Astrocyte (in vitro differentiated cells and primary cell): Measurements from ENCODE around the gene FGGY. TPM values are rescaled to one million over a fixed set of nuclear protein-coding genes. Genes with fewer than 3 reads are reported as not detected.

ENCODE experiments used
- DNase-seq: peaks from one replicate; pipeline ENCODE4 v3.0.0-alpha.2; 2010; ENCODE audit warnings: low read depth
- FAIRE-seq: peaks from 2 replicates; lab custom pipeline; 2011; peaks lifted over from hg19 to GRCh38; lab: Jason Lieb, UNC
- H2AFZ ChIP-seq: 2 replicates; pipeline ENCODE4 v1.6.0; 2012; ENCODE audit warnings: low read depth, low read length, inconsistent platforms
- H3K27ac ChIP-seq: 2 replicates; pipeline ENCODE4 v1.5.1; 2011; ENCODE audit warnings: low read depth, low read length, inconsistent platforms
- H3K27me3 ChIP-seq: 2 replicates; pipeline ENCODE4 v1.6.0; 2011; ENCODE audit warnings: low read length, inconsistent platforms; ENCODE audit not compliant: insufficient read depth
- H3K36me3 ChIP-seq: 2 replicates; pipeline ENCODE4 v1.5.1; 2011; ENCODE audit warnings: low read length, inconsistent platforms; ENCODE audit not compliant: insufficient read depth
- H3K4me1 ChIP-seq: 2 replicates; pipeline ENCODE4 v1.5.1; 2011; ENCODE audit warnings: low read length, inconsistent platforms; ENCODE audit not compliant: insufficient read depth
- H3K4me2 ChIP-seq: 2 replicates; pipeline ENCODE4 v1.6.0; 2012; ENCODE audit warnings: low read length, inconsistent platforms
- H3K4me3 ChIP-seq: 2 replicates; pipeline ENCODE4 v1.5.1; 2011; ENCODE audit warnings: low read depth, mild to moderate bottlenecking, low read length, inconsistent platforms; ENCODE audit not compliant: insufficient read depth
- H3K79me2 ChIP-seq: 2 replicates; pipeline ENCODE4 v1.6.0; 2012; ENCODE audit warnings: mild to moderate bottlenecking, low read length, inconsistent platforms; ENCODE audit not compliant: insufficient read depth
- H3K9ac ChIP-seq: 2 replicates; pipeline ENCODE4 v1.6.0; 2012; ENCODE audit warnings: mild to moderate bottlenecking, low read length, inconsistent platforms
- H3K9me3 ChIP-seq: 2 replicates; pipeline ENCODE4 v1.5.1; 2012; ENCODE audit warnings: low read depth, mild to moderate bottlenecking, low read length, inconsistent platforms; ENCODE audit not compliant: insufficient read depth
- H4K20me1 ChIP-seq: 2 replicates; pipeline ENCODE4 v1.6.0; 2012; ENCODE audit warnings: low read length, inconsistent platforms; ENCODE audit not compliant: insufficient read depth
- H3K27ac Mint-ChIP-seq: one replicate; pipeline ENCODE4 v1.8.0; 2021; ENCODE audit warnings: mild to moderate bottlenecking, mixed read lengths; ENCODE audit not compliant: unreplicated experiment
- H3K27me3 Mint-ChIP-seq: one replicate; pipeline ENCODE4 v1.8.0; 2021; ENCODE audit warnings: low read depth, mixed read lengths; ENCODE audit not compliant: unreplicated experiment
- H3K36me3 Mint-ChIP-seq: one replicate; pipeline ENCODE4 v1.8.0; 2021; ENCODE audit warnings: low read depth, mixed read lengths; ENCODE audit not compliant: unreplicated experiment
- H3K4me1 Mint-ChIP-seq: one replicate; pipeline ENCODE4 v1.8.0; 2021; ENCODE audit warnings: low read depth, mixed read lengths; ENCODE audit not compliant: unreplicated experiment
- H3K4me3 Mint-ChIP-seq: one replicate; pipeline ENCODE4 v1.8.0; 2021; ENCODE audit warnings: mild to moderate bottlenecking, moderate library complexity, mixed read lengths; ENCODE audit not compliant: unreplicated experiment
- H3K9me3 Mint-ChIP-seq: one replicate; pipeline ENCODE4 v1.8.0; 2021; ENCODE audit warnings: mild to moderate bottlenecking, mixed read lengths; ENCODE audit not compliant: unreplicated experiment
- CTCF ChIP-seq: IDR thresholded peaks from 2 replicates; pipeline ENCODE4 v1.5.1; 2011; ENCODE audit warnings: low read depth, mild to moderate bottlenecking, inconsistent platforms, low read length, moderate library complexity; ENCODE audit not compliant: insufficient read depth
- EZH2 ChIP-seq: IDR thresholded peaks from 2 replicates; pipeline ENCODE4 v1.6.1; 2012; ENCODE audit warnings: mild to moderate bottlenecking, low read length, inconsistent platforms; ENCODE audit not compliant: insufficient read depth
- total RNA-seq: library from RNA; stranded (reverse); gene quantifications from 2 replicates; pipeline ENCODE4 v1.2.1, GENCODE V29; 2021

The FGGY gene
- total RNA-seq, 1 donor from 2014 or later: 6.8 TPM

DNA sequence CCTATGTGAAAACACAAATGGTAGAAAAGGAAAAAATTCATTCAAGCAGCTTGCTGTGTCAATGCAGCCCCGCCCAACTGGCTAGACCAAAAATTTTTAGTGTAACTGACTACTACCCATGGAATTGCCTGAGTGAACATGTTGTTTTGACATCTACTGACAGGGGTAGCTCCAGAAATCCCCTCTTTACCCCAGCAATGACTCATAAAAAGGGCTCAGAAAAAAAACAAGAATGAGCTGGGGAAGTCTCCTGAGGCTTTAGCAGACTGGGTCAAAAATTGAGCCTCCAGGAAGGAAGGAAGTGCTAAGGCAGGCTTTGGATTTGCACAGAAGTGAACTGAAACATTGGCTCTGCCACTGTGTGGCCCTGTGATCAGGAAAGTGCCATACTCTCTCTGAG lies 24.4 kb upstream of the FGGY start:
- no peaks in the 10 kb centered on the region for H3K36me3 Mint-ChIP-seq
- Histone ChIP-seq H3K9me3 (no peaks in the 10 kb centered on the region), H3K79me2 (no peaks in the 10 kb centered on the region), H3K36me3 (no peaks in the 10 kb centered on the region), H3K4me2 (peak overlapping the region; percentile 8), H3K27me3 (no peaks in the 10 kb centered on the region), H3K27ac (no peak overlapping the region), H4K20me1 (no peaks in the 10 kb centered on the region), H3K4me3 (no peak overlapping the region), H3K9ac (no peak overlapping the region), H2AFZ (no peak overlapping the region), H3K4me1 (peaks cover 8% of the 10 kb centered on the region)
- DNase-seq (peak; percentile 52), FAIRE-seq (peak; percentile 55)
- TF ChIP-seq CTCF (no peak), EZH2 (no peak)
- H3K27me3 Mint-ChIP-seq: no peaks in the 10 kb centered on the region
- H3K4me3 Mint-ChIP-seq: no peak overlapping the region
- peak overlapping the region; percentile 63 for H3K27ac Mint-ChIP-seq
- H3K9me3 Mint-ChIP-seq: peaks cover 2% of the 10 kb centered on the region
- H3K4me1 Mint-ChIP-seq: peaks cover 18% of the 10 kb centered on the region

GRCh38 chr1:59276439-59276851 lies 20.4 kb upstream of the FGGY start:
- TF ChIP-seq EZH2: no peak
- no peak for TF ChIP-seq CTCF
- Histone ChIP-seq H2AFZ (no peak overlapping the region), H3K9ac (no peak overlapping the region), H3K4me2 (no peak overlapping the region), H3K4me3 (no peak overlapping the region), H3K79me2 (no peaks in the 10 kb centered on the region), H3K9me3 (no peaks in the 10 kb centered on the region), H3K27me3 (no peaks in the 10 kb centered on the region), H3K27ac (no peak overlapping the region), H3K36me3 (no peaks in the 10 kb centered on the region), H4K20me1 (no peaks in the 10 kb centered on the region), H3K4me1 (peaks cover 8% of the 10 kb centered on the region)
- Mint-ChIP-seq H3K27me3 (no peaks in the 10 kb centered on the region), H3K36me3 (no peaks in the 10 kb centered on the region), H3K27ac (no peak overlapping the region), H3K4me3 (no peak overlapping the region), H3K4me1 (peaks cover 20% of the 10 kb centered on the region), H3K9me3 (no peaks in the 10 kb centered on the region)
- DNase-seq (no peak), FAIRE-seq (no peak)

DNA sequence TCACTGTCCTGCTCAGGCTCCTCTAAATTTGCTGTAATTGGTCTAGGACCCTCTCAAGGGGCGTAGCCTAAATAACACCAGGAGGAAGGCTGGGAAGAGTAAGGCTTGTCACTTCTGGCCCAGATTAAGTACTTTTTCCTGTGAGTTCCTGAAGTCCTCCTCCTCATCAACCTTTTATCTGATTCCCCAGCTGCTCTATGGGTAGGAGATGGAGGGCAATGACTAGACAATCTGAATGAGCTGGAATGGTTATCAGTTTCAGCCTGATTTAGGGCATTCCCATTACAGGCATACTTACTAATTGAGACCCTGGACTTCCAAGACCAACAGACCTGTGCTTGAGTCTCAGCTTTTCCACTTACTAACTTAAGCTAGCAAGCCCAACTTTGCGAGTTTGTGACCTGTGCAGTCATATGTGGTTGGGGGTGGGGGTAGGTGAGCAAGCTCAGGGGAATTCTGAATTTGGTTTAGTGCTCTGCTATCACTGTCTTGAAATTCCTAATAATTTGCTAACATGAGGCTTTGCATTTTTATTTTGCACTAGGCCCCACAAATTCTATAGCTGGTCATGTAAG lies 18.0 kb upstream of the FGGY start:
- H3K27ac Mint-ChIP-seq: no peak overlapping the region
- Histone ChIP-seq H3K9ac (no peak overlapping the region), H3K36me3 (no peaks in the 10 kb centered on the region), H3K27ac (no peak overlapping the region), H3K79me2 (no peaks in the 10 kb centered on the region), H2AFZ (no peak overlapping the region), H3K9me3 (no peaks in the 10 kb centered on the region), H4K20me1 (no peaks in the 10 kb centered on the region), H3K4me2 (no peak overlapping the region), H3K4me3 (no peak overlapping the region), H3K27me3 (no peaks in the 10 kb centered on the region), H3K4me1 (no peaks in the 10 kb centered on the region)
- no peak for DNase-seq
- no peak for FAIRE-seq
- H3K9me3 Mint-ChIP-seq: no peaks in the 10 kb centered on the region
- H3K27me3 Mint-ChIP-seq: peaks cover 2% of the 10 kb centered on the region
- H3K4me3 Mint-ChIP-seq: no peak overlapping the region
- TF ChIP-seq EZH2: no peak
- H3K36me3 Mint-ChIP-seq: no peaks in the 10 kb centered on the region
- H3K4me1 Mint-ChIP-seq: peaks cover 7% of the 10 kb centered on the region
